IgD-negative memory B cell (primary cell): Measurements from ENCODE around the gene CCDC116. TPM values are rescaled to one million over a fixed set of nuclear protein-coding genes. Genes with fewer than 3 reads are reported as not detected.
"Not testable (repeated sequence)": the region's sequence is repeated elsewhere in the genome, so short reads cannot be mapped to it uniquely, and the experiment has no call there.

Source experiments
- H3K27ac Mint-ChIP-seq, 3 donors: one replicate each; pipeline ENCODE4 v1.8.0; 2020 to 2022; ENCODE audit warnings: mild to moderate bottlenecking in 3 of 3, mixed read lengths in 3 of 3, moderate library complexity in 1 of 3
- H3K27me3 Mint-ChIP-seq: one replicate; pipeline ENCODE4 v1.8.0; 2021; ENCODE audit warnings: mixed read lengths
- H3K36me3 Mint-ChIP-seq: one replicate; pipeline ENCODE4 v1.8.0; 2020; ENCODE audit warnings: mild to moderate bottlenecking, mixed read lengths
- H3K4me1 Mint-ChIP-seq, 3 donors: one replicate each; pipeline ENCODE4 v1.8.0; 2020 to 2022; ENCODE audit warnings: mixed read lengths in 3 of 3, mild to moderate bottlenecking in 1 of 3
- H3K4me3 Mint-ChIP-seq, 4 donors: one replicate each; pipeline ENCODE4 v1.8.0; 2020 to 2022; ENCODE audit warnings: mild to moderate bottlenecking in 4 of 4, mixed read lengths in 4 of 4, moderate library complexity in 3 of 4
- H3K9me3 Mint-ChIP-seq, 3 donors: one replicate each; pipeline ENCODE4 v1.8.0; 2020 to 2021; ENCODE audit warnings: mixed read lengths in 3 of 3, mild to moderate bottlenecking in 1 of 3
- polyA plus RNA-seq: library from polyadenylated mRNA; unstranded; fragments of 300-500 nt; fragmentation: Illumina TruSeq; gene quantifications from one replicate; pipeline ENCODE4 v1.2.3, GENCODE V29; 2021

The CCDC116 gene
- polyA plus RNA-seq, 1 donor from 2014 or later, result 0.11 TPM

DNA sequence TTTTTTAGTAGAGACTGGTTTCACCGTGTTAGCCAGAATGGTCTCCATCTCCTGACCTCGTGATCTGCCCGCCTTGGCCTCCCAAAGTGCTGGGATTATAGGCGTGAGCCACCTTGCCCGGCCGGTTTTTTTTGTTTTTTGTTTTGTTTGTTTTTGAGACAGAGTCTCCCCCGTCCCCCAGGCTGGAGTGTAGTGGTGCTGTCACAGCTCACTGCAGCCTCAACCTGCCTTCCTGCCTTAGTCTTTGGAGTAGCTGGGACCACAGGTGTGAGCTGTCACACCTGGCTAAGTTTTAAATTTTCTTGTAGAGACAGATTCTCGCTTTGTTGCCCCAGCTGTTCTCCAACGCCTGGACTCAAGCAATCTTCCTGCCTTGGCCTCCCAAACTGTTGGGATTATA is 36.5 kb downstream of the CCDC116 start:
- Mint-ChIP-seq H3K4me3 (peak overlapping the region in 2 of 4 donors; percentile 62 to 72), H3K36me3 (peaks cover 2% of the 10 kb centered on the region), H3K9me3 (no peaks in the 10 kb centered on the region), H3K27ac (peak overlapping the region in 2 of 3 donors; percentile 14 to 63), H3K27me3 (no peaks in the 10 kb centered on the region), H3K4me1 (peaks cover 4 to 15% (median 5%) of the 10 kb centered on the region in 3 donors)

DNA sequence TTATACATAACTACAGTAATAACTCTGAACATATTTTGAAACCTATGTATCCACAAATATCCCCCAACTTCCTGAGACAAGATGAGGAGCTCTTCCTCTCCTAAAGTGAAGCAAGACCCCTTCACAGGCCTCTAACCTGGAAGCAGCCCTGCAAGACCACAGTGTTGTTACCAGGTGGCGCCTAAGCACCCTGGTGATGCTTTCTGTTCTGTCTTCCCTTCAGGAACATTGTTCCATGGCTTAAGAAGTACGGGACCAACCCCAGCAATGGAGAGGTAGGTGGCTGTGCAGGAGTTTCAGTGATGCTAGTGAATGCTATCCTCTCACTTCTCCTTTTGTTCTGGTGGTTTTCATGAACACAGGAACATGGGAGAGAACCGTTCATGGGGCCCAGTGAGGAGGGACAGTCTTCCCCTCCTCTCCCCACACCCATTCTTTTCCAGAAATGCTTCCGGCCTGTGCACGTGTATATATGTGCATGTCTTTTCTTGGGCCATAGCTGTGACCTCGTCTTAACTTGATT is 39.6 kb downstream of the CCDC116 start:
- Mint-ChIP-seq H3K4me1 (peaks cover 3 to 8% (median 4%) of the 10 kb centered on the region in 3 donors), H3K9me3 (no peaks in the 10 kb centered on the region), H3K27ac (no peak overlapping the region), H3K36me3 (peaks cover 5% of the 10 kb centered on the region), H3K4me3 (no peak overlapping the region), H3K27me3 (no peaks in the 10 kb centered on the region)

DNA sequence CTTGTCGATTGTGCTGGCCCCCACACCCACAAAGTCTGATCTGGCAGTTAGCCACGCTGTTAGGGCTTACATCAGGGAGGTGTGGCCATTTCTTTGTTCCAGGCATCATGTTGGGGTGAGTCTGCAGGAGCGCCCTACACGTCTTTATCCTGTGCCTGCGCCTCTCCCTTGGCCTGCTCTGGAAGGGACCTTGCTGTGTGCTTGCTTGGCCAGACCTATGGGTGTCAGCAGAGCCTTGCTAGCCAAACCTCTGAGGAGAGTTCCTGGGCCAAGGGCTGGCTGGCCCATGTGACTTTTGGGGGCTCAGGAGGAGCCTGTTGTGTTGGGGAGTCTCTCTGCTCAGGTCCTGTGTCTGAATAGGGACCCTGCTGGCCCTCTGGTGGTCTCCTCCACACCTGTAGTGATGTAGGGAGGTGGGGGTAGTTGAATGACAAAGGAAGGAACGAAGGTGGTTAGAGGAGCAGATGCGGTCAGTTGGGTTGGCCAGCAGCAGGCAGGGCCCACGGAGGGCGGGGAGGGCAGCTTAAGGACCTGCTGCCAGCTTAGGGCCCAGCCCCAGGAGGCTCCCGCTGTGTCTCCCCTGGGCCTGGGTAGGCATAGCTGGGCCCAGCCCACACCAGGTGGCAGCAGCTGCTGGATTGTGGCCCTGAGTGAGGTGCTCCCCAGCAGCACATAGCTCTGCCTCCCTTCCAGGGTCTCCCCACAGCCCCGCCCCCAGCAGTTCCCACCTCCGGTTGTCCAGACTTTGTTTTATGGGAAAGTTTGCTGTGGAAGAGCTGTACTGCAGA is 41.2 kb downstream of the CCDC116 start:
- H3K36me3 Mint-ChIP-seq, result peaks cover 5% of the 10 kb centered on the region
- H3K4me1 Mint-ChIP-seq, result peaks cover 0 to 5% (median 4%) of the 10 kb centered on the region in 3 donors
- no peak overlapping the region for H3K27ac Mint-ChIP-seq
- H3K9me3 Mint-ChIP-seq, result no peaks in the 10 kb centered on the region
- no peaks in the 10 kb centered on the region for H3K27me3 Mint-ChIP-seq
- no peak overlapping the region for H3K4me3 Mint-ChIP-seq

DNA sequence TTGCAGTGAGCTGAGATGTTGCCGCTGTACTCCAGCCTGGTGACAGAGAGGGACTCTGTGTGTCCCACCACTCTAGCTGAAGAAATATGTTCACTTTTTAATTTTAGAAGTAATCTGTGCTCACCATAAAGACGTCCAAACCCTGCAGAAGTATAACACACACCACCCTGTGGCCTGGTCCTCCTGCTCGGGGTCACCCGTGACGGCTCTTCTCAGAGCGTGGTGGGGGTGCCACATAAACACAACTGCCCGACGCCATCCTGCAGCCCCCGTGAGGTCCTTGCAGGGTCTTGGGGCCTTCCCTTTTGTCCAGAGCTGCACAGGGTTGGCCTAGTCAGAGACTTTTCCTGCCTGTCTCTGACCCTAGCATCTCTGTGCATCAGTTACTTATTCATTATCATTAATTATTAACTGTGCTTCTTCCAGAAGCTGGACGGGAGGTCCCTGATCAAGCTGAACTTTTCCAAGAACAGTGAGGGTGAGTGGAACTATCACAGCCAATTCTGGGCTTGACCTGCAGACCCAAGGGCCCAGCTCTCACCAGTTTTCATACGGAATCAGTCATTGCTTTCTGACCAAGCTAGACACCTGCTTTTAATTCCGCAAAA is 42.2 kb downstream of the CCDC116 start:
- Mint-ChIP-seq H3K27ac (no peak overlapping the region), H3K4me3 (no peak overlapping the region), H3K27me3 (no peaks in the 10 kb centered on the region), H3K4me1 (peaks cover 0 to 3% (median 2%) of the 10 kb centered on the region in 3 donors), H3K9me3 (no peaks in the 10 kb centered on the region), H3K36me3 (peaks cover 5% of the 10 kb centered on the region)

DNA sequence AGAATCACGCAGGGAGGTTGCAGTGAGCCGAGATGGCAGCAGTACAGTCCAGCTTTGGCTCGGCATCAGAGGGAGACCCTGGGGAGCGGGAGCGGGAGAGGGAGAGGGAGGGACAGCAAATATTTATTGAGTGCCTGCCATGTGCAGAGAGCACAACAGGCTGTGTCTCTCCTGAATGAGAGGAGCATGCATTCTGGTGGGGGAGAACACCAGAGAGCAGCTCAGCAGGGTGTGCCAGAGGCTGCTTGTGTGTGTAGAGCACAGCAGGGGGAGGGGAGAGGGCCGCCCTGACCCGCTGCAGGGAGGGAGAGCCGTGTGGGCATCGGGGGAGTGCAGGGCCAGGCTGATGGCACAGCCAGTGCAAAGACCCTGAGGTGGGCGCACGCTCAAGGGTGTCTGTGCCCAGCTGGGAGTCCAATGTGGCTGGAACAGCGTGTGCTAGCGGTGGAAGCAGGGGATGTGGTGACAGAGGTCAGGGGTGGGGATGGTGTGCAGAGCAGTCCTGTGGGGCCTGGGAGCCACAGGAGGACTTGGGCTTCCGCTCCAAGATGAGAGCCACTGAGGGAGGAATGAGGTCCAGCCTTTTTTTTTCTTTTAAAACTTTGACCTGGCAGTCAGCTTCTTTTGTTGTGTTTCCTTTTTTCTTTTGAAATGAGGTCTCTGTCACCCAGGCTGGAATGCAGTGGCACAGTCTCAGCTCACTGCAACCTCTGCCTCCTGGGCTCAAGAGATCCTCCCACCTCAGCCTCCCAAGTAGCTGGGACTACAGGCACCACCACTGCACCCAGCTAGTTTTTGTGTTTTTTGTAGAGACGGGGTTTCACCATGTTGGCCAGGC is 45.3 kb downstream of the CCDC116 start:
- Mint-ChIP-seq H3K4me1 (no peaks in the 10 kb centered on the region), H3K27ac (no peak overlapping the region), H3K4me3 (no peak overlapping the region), H3K27me3 (no peaks in the 10 kb centered on the region), H3K9me3 (no peaks in the 10 kb centered on the region), H3K36me3 (peaks cover 3% of the 10 kb centered on the region)

DNA sequence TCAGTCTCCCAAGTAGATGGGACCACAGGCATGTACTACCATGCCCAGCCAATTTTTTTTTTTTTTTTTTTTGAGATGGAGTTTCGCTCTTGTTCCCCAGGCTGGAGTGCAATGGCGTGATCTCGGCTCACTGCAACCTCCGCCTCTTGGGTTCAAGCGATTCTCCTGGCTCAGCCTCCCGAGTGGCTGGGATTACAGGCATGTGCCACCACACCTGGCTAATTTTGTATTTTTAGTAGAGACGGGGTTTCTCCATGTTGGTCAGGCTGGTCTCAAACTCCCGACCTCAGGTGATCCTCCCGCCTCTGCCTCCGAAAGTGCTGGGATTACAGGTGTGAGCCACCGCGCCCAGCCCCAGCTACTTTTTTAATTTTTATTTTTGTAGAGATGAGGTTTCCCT is 46.3 kb downstream of the CCDC116 start:
- not testable (repeated sequence) for H3K4me3 Mint-ChIP-seq, H3K36me3 Mint-ChIP-seq, H3K27ac Mint-ChIP-seq, H3K4me1 Mint-ChIP-seq, H3K9me3 Mint-ChIP-seq, H3K27me3 Mint-ChIP-seq

DNA sequence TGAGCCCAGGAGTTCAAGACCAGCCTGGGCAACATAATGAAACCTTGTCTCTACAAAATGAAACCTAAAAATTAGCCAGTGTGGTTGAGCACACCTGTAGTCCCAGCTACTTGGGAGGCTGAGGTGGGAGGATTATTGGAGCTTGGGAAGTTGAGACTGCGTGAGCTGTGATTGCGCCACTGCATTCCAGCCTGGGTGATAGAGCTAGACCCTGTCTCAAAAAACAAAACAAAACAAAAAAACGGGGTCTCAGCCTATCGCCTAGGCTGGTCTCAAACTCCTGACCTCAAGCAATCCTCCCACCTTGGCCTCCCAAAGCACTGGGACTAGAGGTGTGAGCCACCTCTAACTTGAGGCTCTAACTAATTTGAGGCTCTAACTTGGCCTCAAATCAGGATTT is 46.8 kb downstream of the CCDC116 start:
- Mint-ChIP-seq H3K9me3 (no peaks in the 10 kb centered on the region), H3K4me1 (no peaks in the 10 kb centered on the region), H3K27ac (no peak overlapping the region), H3K36me3 (peaks cover 3% of the 10 kb centered on the region), H3K4me3 (no peak overlapping the region), H3K27me3 (no peaks in the 10 kb centered on the region)

DNA sequence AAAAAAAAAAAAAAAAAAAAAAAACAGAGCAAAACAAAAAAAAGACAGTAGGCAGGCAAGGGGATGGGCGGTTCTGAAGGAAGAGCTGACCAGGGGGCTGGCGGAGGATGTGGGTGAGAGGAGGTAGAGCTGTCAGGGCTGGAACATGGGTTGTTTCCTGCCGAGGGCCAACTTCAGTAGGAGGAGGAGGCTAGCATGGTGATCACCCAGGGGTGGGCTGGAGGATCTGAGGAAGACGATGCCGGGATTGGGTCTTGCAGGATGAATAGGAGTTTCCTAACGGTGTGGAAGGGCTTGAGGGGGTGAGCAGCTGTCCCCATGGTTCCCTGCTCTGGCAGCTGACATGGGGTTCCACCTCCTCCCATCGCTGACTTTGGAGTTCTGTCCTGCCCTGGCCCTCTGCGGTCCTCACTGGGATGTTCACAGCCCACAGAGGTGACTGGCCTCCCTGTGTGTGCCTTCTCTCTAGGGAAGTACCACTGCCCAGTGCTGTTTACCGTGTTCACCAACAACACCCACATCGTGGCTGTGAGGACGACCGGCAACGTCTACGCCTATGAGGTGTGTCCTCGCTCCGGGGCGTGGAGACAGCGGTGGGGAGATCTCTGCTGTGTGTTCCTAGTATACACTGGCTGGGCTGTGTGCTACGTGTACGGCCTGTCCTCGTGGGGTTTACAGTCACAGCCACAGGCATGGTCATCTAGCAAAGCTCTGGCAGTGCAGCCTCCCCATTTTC is 48.4 kb downstream of the CCDC116 start:
- Mint-ChIP-seq H3K27ac (no peak overlapping the region), H3K4me1 (no peaks in the 10 kb centered on the region), H3K4me3 (no peak overlapping the region), H3K9me3 (no peaks in the 10 kb centered on the region), H3K27me3 (no peaks in the 10 kb centered on the region), H3K36me3 (no peaks in the 10 kb centered on the region)

DNA sequence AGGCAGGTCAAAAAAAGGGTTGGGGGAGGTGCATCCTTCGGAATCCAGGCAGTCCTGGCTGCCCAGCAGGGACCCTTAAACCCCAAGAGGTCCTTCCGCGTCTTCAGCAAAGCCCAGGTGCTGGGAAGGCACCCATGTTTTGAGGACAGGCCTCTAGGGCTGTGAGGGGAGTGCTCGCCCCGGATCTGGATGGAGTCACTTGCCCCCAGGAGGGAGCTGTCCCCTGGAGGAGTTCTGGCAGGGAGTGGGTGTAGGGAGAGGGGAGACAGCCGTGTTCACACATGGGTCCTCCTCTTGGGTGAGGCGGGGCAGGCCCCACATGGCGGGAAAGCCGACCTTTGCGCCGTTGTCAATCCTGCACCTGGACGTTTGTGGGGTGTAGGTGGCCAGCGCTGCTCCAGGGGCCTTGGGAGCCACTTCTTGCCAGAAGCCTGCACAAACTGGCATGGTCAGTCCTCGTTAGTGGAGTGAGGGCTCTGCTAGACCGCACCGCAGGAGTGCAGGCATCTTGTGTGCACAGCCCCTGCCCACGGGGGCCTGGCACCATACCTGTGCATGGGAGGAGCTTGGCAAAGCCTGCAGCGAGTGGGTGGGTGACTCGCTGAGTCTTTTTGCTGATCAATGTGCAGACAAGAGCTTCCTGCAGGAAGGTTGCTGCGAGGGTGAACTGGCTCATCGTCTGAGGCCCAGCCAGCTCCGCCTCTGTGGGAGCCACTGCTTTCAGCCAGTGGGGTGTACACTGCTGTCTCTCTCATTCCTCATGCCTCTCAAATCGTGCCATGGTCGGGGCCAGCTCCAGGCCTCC is 49.2 kb downstream of the CCDC116 start:
- Mint-ChIP-seq H3K4me1 (no peaks in the 10 kb centered on the region), H3K9me3 (no peaks in the 10 kb centered on the region), H3K36me3 (no peaks in the 10 kb centered on the region), H3K27me3 (no peaks in the 10 kb centered on the region), H3K27ac (no peak overlapping the region), H3K4me3 (no peak overlapping the region)

DNA sequence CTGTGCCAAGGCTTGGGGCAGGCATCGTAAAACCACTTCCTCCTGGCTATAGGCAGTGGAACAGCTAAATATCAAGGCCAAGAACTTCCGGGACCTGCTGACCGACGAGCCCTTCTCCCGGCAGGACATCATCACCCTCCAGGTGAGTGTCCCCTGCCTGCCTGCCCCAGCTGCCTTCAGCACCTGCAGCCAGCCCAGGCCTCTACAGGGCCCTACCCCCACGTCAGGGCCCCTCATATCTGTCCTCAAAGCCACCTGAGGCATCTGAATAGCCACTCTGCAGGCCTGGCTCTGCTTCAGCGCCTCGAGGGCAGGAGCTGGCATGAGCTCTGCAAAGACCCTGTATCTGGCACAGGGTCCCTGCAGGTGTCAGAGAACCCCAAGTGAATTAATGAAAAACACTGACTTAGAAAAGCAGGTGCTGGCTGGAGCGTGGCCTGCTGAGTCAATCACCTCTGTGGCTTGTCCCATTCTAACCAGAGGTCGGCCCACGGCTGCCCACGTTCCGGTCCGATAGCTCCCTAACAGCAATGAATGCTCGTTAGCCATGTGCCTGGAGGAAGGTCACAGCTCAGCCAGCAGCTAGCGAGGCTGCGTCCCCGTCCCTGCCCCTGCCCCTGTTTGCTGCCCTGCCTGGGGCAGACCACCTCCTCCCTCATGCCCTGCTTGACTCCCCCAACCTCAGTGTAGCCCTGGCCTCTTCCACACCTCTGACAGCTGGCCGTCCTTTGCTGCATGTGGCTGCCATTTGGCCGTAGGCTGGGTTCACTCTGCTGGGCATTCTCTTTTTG is 50.0 kb downstream of the CCDC116 start:
- no peak overlapping the region for H3K4me3 Mint-ChIP-seq
- H3K4me1 Mint-ChIP-seq, result no peaks in the 10 kb centered on the region
- no peaks in the 10 kb centered on the region for H3K9me3 Mint-ChIP-seq
- no peaks in the 10 kb centered on the region for H3K27me3 Mint-ChIP-seq
- no peaks in the 10 kb centered on the region for H3K36me3 Mint-ChIP-seq
- H3K27ac Mint-ChIP-seq, result no peak overlapping the region

DNA sequence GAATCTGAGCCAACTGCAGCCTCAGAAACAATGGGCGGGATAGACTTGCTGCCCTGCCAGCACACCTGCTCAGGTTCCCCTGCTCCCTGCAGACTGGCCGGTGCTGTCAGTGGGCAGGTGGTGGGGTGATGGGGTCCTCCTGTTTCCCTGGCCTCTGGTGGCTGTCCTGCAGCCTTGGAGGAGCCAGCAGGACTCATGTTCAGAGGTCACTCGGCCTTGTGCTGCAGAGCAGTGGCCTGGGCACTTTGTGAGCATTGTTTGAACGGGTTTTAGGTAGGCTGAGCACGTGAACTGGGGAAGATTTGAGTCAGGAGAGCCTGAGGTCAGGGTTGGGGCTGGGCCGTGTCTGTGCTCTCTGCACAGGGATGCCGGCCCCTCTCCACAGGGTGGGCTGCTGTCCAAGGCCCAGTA is 50.8 kb downstream of the CCDC116 start:
- Mint-ChIP-seq H3K4me1 (no peaks in the 10 kb centered on the region), H3K27me3 (no peaks in the 10 kb centered on the region), H3K4me3 (no peak overlapping the region), H3K27ac (no peak overlapping the region), H3K9me3 (no peaks in the 10 kb centered on the region), H3K36me3 (no peaks in the 10 kb centered on the region)

DNA sequence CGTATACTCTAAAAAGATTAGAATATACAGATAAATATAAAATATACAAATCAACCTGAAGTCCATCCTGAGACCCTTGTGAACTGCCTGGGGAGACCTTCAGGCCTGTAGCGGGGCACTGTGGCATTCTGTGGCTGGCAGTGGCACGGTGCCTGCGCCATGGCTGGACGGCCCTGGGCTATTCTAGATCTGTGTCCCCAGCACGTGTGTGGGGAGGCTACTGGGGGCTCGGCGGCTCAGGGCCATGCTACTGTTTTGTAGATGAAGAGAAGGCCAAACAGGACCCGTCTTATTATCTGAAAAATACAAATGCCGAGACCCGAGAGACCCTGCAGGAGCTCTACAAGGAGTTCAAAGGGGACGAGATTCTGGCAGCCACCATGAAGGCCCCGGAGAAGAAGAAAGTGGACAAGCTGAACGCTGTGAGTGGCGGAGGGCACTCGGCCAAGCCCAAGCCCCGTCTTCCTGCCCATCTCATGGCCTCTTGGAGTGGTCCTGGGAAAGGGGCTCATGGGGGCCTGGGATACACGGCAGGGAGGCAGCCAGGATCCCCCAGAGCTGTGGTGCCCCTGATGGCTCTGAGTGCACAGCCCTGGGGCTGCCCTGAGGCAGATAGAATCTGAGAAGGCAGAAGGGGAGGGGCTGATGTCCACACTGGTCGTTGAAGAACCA is 52.1 kb downstream of the CCDC116 start:
- no peak overlapping the region for H3K4me3 Mint-ChIP-seq
- H3K36me3 Mint-ChIP-seq, result no peaks in the 10 kb centered on the region
- peak overlapping the region in 1 of 3 donors; percentile 80 for H3K27ac Mint-ChIP-seq
- H3K27me3 Mint-ChIP-seq, result no peaks in the 10 kb centered on the region
- H3K4me1 Mint-ChIP-seq, result peaks cover 0 to 5% (median 5%) of the 10 kb centered on the region in 3 donors
- H3K9me3 Mint-ChIP-seq, result no peaks in the 10 kb centered on the region

DNA sequence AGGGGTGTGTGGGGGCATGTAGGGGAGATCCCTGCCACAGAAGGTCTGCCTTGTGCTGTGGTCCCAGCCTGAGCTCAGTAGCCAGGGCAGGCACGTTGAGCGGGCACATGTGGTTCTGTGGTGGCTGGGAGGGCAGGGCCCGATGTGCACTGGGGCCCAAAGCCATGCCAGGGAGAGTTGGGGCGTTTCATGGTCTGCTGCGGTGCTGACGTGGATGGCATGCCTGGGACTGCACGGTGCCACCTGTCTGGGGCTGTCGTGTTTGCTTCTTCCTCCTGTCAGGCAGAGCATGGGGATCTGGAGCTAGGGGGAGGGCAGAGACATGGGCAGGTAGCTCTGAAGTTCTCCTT is 52.6 kb downstream of the CCDC116 start:
- Mint-ChIP-seq H3K27me3 (no peaks in the 10 kb centered on the region), H3K4me1 (peaks cover 0 to 7% (median 5%) of the 10 kb centered on the region in 3 donors), H3K9me3 (no peaks in the 10 kb centered on the region), H3K4me3 (no peak overlapping the region), H3K36me3 (no peaks in the 10 kb centered on the region), H3K27ac (peak overlapping the region in 1 of 3 donors; percentile 80)
